Colonic mucosa (tissue), 4 donors: ENCODE measurements around the gene DPCD. TPM values are rescaled to one million over a fixed set of nuclear protein-coding genes. Genes with fewer than 3 reads are reported as not detected.

ENCODE experiments used
- DNase-seq: peaks from one replicate; pipeline ENCODE4 v3.0.0-alpha.2; 2020
- H3K27ac ChIP-seq: fragments of 200-600 bp; one replicate; pipeline ENCODE4 v1.8.0; 2021
- H3K27me3 ChIP-seq: fragments of 200-600 bp; one replicate; pipeline ENCODE4 v1.8.0; 2021
- H3K36me3 ChIP-seq: fragments of 200-600 bp; one replicate; pipeline ENCODE4 v1.8.0; 2021
- H3K4me1 ChIP-seq: fragments of 200-600 bp; one replicate; pipeline ENCODE4 v1.8.0; 2021; ENCODE audit warnings: mild to moderate bottlenecking
- H3K4me3 ChIP-seq: fragments of 200-600 bp; one replicate; pipeline ENCODE4 v1.8.0; 2021
- H3K9ac ChIP-seq, 2 donors: one replicate each; pipeline ENCODE4 v1.7.0; 2013; ENCODE audit warnings: control low read depth in 2 of 2, low read depth in 2 of 2, low read length in 2 of 2
- H3K9me3 ChIP-seq: fragments of 200-600 bp; one replicate; pipeline ENCODE4 v1.8.0; 2021
- CTCF ChIP-seq: fragments of 200-600 bp; IDR thresholded peaks from one replicate; pipeline ENCODE4 v1.8.0; 2022; ENCODE audit warnings: antibody characterized with exemption, mild to moderate bottlenecking
- intact Hi-C: fragments of 100-400 bp; cut with DNase I; formaldehyde crosslinking; loops from one replicate; pipeline ENCODE4 v1.14.1; 2022
- total RNA-seq, 2 donors: library from RNA; stranded (reverse); fragmentation: NEBNext Ultra II Directional in 1 of 2; extraction: Animal tissue kit (Norgen Biotek cat#: 25700) in 1 of 2; gene quantifications; one replicate each; pipeline ENCODE4 v1.2.1, GENCODE V29; 2021
- donor health status: healthy.
- donor health status: DM: no; HTN: no; CAD: no.
- donor health status: DM: no; HTN: no; CAD: no.

The DPCD gene
- total RNA-seq, 2 donors from 2014 or later = 19.2 to 19.4 TPM

GRCh38 chr10:101647255-101647654, 59.1 kb downstream of the DPCD start:
- intact Hi-C loops = no loop called here
- Histone ChIP-seq H3K27ac (no peak overlapping the region), H3K36me3 (no peaks in the 10 kb centered on the region), H3K27me3 (no peaks in the 10 kb centered on the region), H3K4me1 (no peaks in the 10 kb centered on the region), H3K9me3 (no peaks in the 10 kb centered on the region), H3K4me3 (no peak overlapping the region), H3K9ac (no peak overlapping the region)
- TF ChIP-seq CTCF = no peak
- DNase-seq = no peak

- intact Hi-C loops = no loop called here
- no peaks in the 10 kb centered on the region for H3K36me3 ChIP-seq
- no peak for DNase-seq
- H3K27me3 ChIP-seq = no peaks in the 10 kb centered on the region
- H3K4me1 ChIP-seq = no peaks in the 10 kb centered on the region
- H3K27ac ChIP-seq = no peak overlapping the region
- no peak overlapping the region for H3K9ac ChIP-seq
- no peak for TF ChIP-seq CTCF
- H3K9me3 ChIP-seq = no peaks in the 10 kb centered on the region
- no peak overlapping the region for H3K4me3 ChIP-seq
These were observed 61.5 kb downstream of the DPCD start for GRCh38 chr10:101649525-101650085.

GRCh38 chr10:101650863-101651262, 62.7 kb downstream of the DPCD start:
- Histone ChIP-seq H3K27me3 (no peaks in the 10 kb centered on the region), H3K4me1 (no peaks in the 10 kb centered on the region), H3K9ac (no peak overlapping the region), H3K4me3 (no peak overlapping the region), H3K36me3 (no peaks in the 10 kb centered on the region), H3K27ac (no peak overlapping the region), H3K9me3 (no peaks in the 10 kb centered on the region)
- DNase-seq = no peak
- intact Hi-C loops = no loop called here
- TF ChIP-seq CTCF = no peak

- no peak for TF ChIP-seq CTCF
- H3K27ac ChIP-seq = no peak overlapping the region
These were observed 63.2 kb downstream of the DPCD start for GRCh38 chr10:101651336-101651735.

GRCh38 chr10:101653536-101653935, 65.4 kb downstream of the DPCD start:
- Histone ChIP-seq H3K9me3 (no peaks in the 10 kb centered on the region), H3K4me3 (no peak overlapping the region), H3K9ac (no peak overlapping the region), H3K4me1 (no peaks in the 10 kb centered on the region), H3K27ac (no peak overlapping the region), H3K36me3 (no peaks in the 10 kb centered on the region), H3K27me3 (no peaks in the 10 kb centered on the region)
- DNase-seq = no peak
- intact Hi-C loops = no loop called here
- no peak for TF ChIP-seq CTCF

More at GRCh38 chr10:101651336-101651735, 63.2 kb downstream of the DPCD start:
- no peaks in the 10 kb centered on the region for H3K4me1 ChIP-seq
- no peaks in the 10 kb centered on the region for H3K27me3 ChIP-seq
- H3K9me3 ChIP-seq = no peaks in the 10 kb centered on the region
- no peaks in the 10 kb centered on the region for H3K36me3 ChIP-seq
- intact Hi-C loops = no loop called here
- H3K4me3 ChIP-seq = no peak overlapping the region
- no peak overlapping the region for H3K9ac ChIP-seq
- DNase-seq = no peak
